Heart right ventricle (tissue), 16 donors: ENCODE measurements around the gene SUGP1. TPM values are rescaled to one million over a fixed set of nuclear protein-coding genes. Genes with fewer than 3 reads are reported as not detected.

Source experiments
- ATAC-seq, 8 donors: fragments of 200-7000 bp; cut with Tn5 transposase; one replicate each; pipeline ENCODE4 v1.9.1; 2020; ENCODE audit warnings: mild to moderate bottlenecking in 8 of 8, moderate library complexity in 8 of 8, moderate number of reproducible peaks in 1 of 8
- DNase-seq, 2 donors: peaks; one replicate each; pipeline ENCODE4 v3.0.0-alpha.2; 2020
- H3K27ac ChIP-seq, 10 donors: fragments of 200-600 bp; sonication (generic) in 2 of 10; one replicate each; pipeline versions ENCODE4 v1.5.0 to v1.8.0; 2020 to 2022; ENCODE audit warnings: mild to moderate bottlenecking in 3 of 10
- H3K27me3 ChIP-seq, 7 donors: fragments of 200-600 bp; one replicate each; pipeline ENCODE4 v1.8.0; 2021 to 2022; ENCODE audit warnings: mild to moderate bottlenecking in 2 of 7
- H3K36me3 ChIP-seq, 9 donors: fragments of 200-600 bp; sonication (generic) in 1 of 9; one replicate each; pipeline versions ENCODE4 v1.5.0 to v1.8.0; 2020 to 2022; ENCODE audit warnings: mild to moderate bottlenecking in 2 of 9
- H3K4me1 ChIP-seq, 9 donors: fragments of 200-600 bp; sonication (generic) in 1 of 9; one replicate each; pipeline versions ENCODE4 v1.5.0 to v1.8.0; 2020 to 2022; ENCODE audit warnings: mild to moderate bottlenecking in 4 of 9
- H3K4me3 ChIP-seq, 10 donors: fragments of 200-600 bp; sonication (generic) in 2 of 10; one replicate each; pipeline versions ENCODE4 v1.5.0 to v1.8.0; 2020 to 2022; ENCODE audit warnings: mild to moderate bottlenecking in 7 of 10, moderate library complexity in 2 of 10
- H3K9me3 ChIP-seq, 11 donors: fragments of 200-600 bp in 10 of 11; sonication (generic) in 2 of 11; one replicate each; pipeline versions ENCODE4 v1.5.0 to v1.8.0; 2013 to 2022; ENCODE audit warnings: mild to moderate bottlenecking in 2 of 11, control low read depth in 1 of 11, moderate library complexity in 1 of 11
- CTCF ChIP-seq, 9 donors: fragments of 200-600 bp; sonication (generic) in 2 of 9; IDR thresholded peaks; one replicate each; pipeline versions ENCODE4 v1.5.0 to v1.8.0; 2021 to 2022; ENCODE audit warnings: antibody characterized with exemption in 9 of 9, mild to moderate bottlenecking in 5 of 9, moderate library complexity in 1 of 9
- WGBS, 2 donors: extraction: QIAGEN DNeasy Blood & Tissue Kit; methylation state at CpG; one replicate each; pipeline ENCODE4 v1.1.7; 2013; ENCODE audit warnings: inconsistent platforms in 1 of 2; 5-methylcytosine and 5-hydroxymethylcytosine counted together
- intact Hi-C, 10 donors: fragments of 100-400 bp; cut with DNase I; formaldehyde crosslinking; loops; one replicate each; pipeline versions ENCODE4 v1.11.1 to v1.14.2; 2022
- polyA plus RNA-seq, 2 donors: library from polyadenylated mRNA; stranded (reverse); fragments of 200-250 nt; gene quantifications; one replicate each; pipeline ENCODE4 v1.2.3, GENCODE V29; 2013
- total RNA-seq, 10 donors: library from RNA; stranded (reverse); fragmentation: NEBNext Ultra II Directional in 3 of 10; extraction: Animal tissue kit (Norgen Biotek cat#: 25700) in 3 of 10; gene quantifications; one replicate each; pipeline versions ENCODE4 v1.2.1 to v1.2.4, GENCODE V29; 2021 to 2023
- donor health status: Arrhythmogenic right ventricular cardiomyopathy.
- donor health status: ischemic (EF 13 %, LVEDD 7.1; RV severe dilation, severe dysfunction).
- donor health status: healthy with polysubstance abuse.
- donor health status: DM: no; HTN: yes; CAD: no.
- donor health status: DM: no; HTN: no; CAD: no.
- donor health status: ischemic (EF 25% LVEDD 6.9; RV normal size, moderate dysfunction).
- donor health status: ischemic (EF 25% LVEDD 5.7; RV mildly dilated, moderate dysfunction).
- donor health status: healthy.
- donor health status: DM: yes; HTN: yes; CAD: no.
- donor health status: Ischemic cardiomyopathy.
- donor health status: ischemic (EF 35%, LVEDD 5.7; RV mildly dilated, moderate dysfunction).
- donor health status: nonischemic (EF 11% LVEDD 7.7; RV severe dilation, severe dysfunction).
- donor health status: DM: yes; HTN: yes; CAD: no.
- donor health status: PGD.
- donor health status: ischemic (EF 29% LVEDD 5.4; RV normal size, mild dysfunction).
- donor health status: nonischemic (EF 23%, LVEDD 6.1; RV moderate dilation, normal function).

SUGP1 gene
- total and polyA plus RNA-seq, 12 donors, result 30.1 to 50.2 (median 43.0) TPM

- Histone ChIP-seq H3K4me1 (no peaks in the 10 kb centered on the region), H3K4me3 (no peak overlapping the region), H3K36me3 (peaks cover 0 to 96% (median 50%) of the 10 kb centered on the region in 9 donors), H3K27me3 (no peaks in the 10 kb centered on the region), H3K9me3 (peaks cover 0 to 10% (median 4%) of the 10 kb centered on the region in 11 donors), H3K27ac (no peak overlapping the region)
- no peak for TF ChIP-seq CTCF (IDR thresholded peaks at IDR 0.05)
- intact Hi-C loops, result no loop called here
- WGBS, 2 donors, result 92 to 93% methylated on average over 19 of the region's 19 CpGs
- ATAC-seq, result peak in 2 of 8 donors; percentile 9 to 26
- no peak for DNase-seq
These were observed 23.2 kb downstream of the SUGP1 start for GRCh38 chr19:19296953-19297689.

- peaks cover 0 to 11% (median 4%) of the 10 kb centered on the region in 11 donors for H3K9me3 ChIP-seq
- no peak overlapping the region for H3K27ac ChIP-seq
- ATAC-seq, result no peak
- peaks cover 0 to 95% (median 37%) of the 10 kb centered on the region in 9 donors for H3K36me3 ChIP-seq
- no peak overlapping the region for H3K4me3 ChIP-seq
- no peak for TF ChIP-seq CTCF (IDR thresholded peaks at IDR 0.05)
- 91% methylated on average over 4 of the region's 4 CpGs for WGBS, 2 donors
- intact Hi-C loops, result no loop called here
- DNase-seq, result no peak
- H3K4me1 ChIP-seq, result no peaks in the 10 kb centered on the region
- H3K27me3 ChIP-seq, result no peaks in the 10 kb centered on the region
These were observed 25.4 kb downstream of the SUGP1 start for GRCh38 chr19:19294914-19295313.

- intact Hi-C loops, result no loop called here
- DNase-seq, result no peak
- peaks cover 0 to 11% (median 4%) of the 10 kb centered on the region in 11 donors for H3K9me3 ChIP-seq
- TF ChIP-seq CTCF (IDR thresholded peaks at IDR 0.05), result no peak
- no peak overlapping the region for H3K4me3 ChIP-seq
- no peaks in the 10 kb centered on the region for H3K4me1 ChIP-seq
- no peak overlapping the region for H3K27ac ChIP-seq
- H3K36me3 ChIP-seq, result peaks cover 0 to 99% (median 55%) of the 10 kb centered on the region in 9 donors
- H3K27me3 ChIP-seq, result no peaks in the 10 kb centered on the region
- no peak for ATAC-seq
- 97 to 99% methylated on average over 5 of the region's 5 CpGs for WGBS, 2 donors
These were observed 27.7 kb downstream of the SUGP1 start for GRCh38 chr19:19292607-19293006.

GRCh38 chr19:19285686-19286085, 34.6 kb downstream of the SUGP1 start:
- Histone ChIP-seq H3K36me3 (peaks cover 0 to 100% (median 38%) of the 10 kb centered on the region in 9 donors), H3K4me3 (no peak overlapping the region), H3K27me3 (no peaks in the 10 kb centered on the region), H3K27ac (no peak overlapping the region), H3K9me3 (no peaks in the 10 kb centered on the region), H3K4me1 (no peaks in the 10 kb centered on the region)
- ATAC-seq (no peak), DNase-seq (no peak)
- WGBS, 2 donors, result 95% methylated on average over 10 of the region's 10 CpGs
- TF ChIP-seq CTCF (IDR thresholded peaks at IDR 0.05), result no peak
- intact Hi-C loops, result no loop called here
